Heart left ventricle (tissue), 13 donors: Measurements from ENCODE around the gene GRIN2C.

Experiments used
- CTCF ChIP-seq, 12 donors: fragments of 200-600 bp; sonication (generic) in 4 of 12; IDR thresholded peaks; one replicate each; pipeline versions ENCODE4 v1.5.0 to v1.8.0; 2018 to 2022; ENCODE audit warnings: antibody characterized with exemption in 12 of 12, mild to moderate bottlenecking in 5 of 12
- POLR2A ChIP-seq, 2 donors: fragments of 450-650 bp; IDR thresholded peaks; one replicate each; pipeline ENCODE4 v1.6.1; 2017; ENCODE audit warnings: antibody characterized with exemption in 2 of 2, mild to moderate bottlenecking in 2 of 2, moderate library complexity in 2 of 2
- donor health status: ischemic (EF 13 %, LVEDD 7.1; RV severe dilation, severe dysfunction).
- donor health status: DM: no; HTN: yes; CAD: no.
- donor health status: DM: no; HTN: no; CAD: no.
- donor health status: ischemic (EF 25% LVEDD 6.9; RV normal size, moderate dysfunction).
- donor health status: ischemic (EF 25% LVEDD 5.7; RV mildly dilated, moderate dysfunction).
- donor health status: ischemic (EF 35%, LVEDD 5.7; RV mildly dilated, moderate dysfunction).
- donor health status: nonischemic (EF 11% LVEDD 7.7; RV severe dilation, severe dysfunction).
- donor health status: DM: yes; HTN: yes; CAD: no.
- donor health status: PGD.
- donor health status: ischemic (EF 29% LVEDD 5.4; RV normal size, mild dysfunction).
- donor health status: nonischemic (EF 23%, LVEDD 6.1; RV moderate dilation, normal function).

GRCh38 chr17:74797824-74798223 lies 61.9 kb downstream of the GRIN2C start:
- TF ChIP-seq CTCF (IDR thresholded peaks at IDR 0.05) (no peak), POLR2A (IDR thresholded peaks at IDR 0.05) (no peak)
